Keratinocyte (primary cell): ENCODE data around the gene FARP2. TPM values are rescaled to one million over a fixed set of nuclear protein-coding genes. Genes with fewer than 3 reads are reported as not detected.

Source experiments
- DNase-seq: peaks from one replicate; pipeline ENCODE4 v3.0.0-alpha.2; 2011; ENCODE audit warnings: low read depth, missing footprints, low spot score
- FAIRE-seq: peaks from 2 replicates; lab custom pipeline; 2011; peaks lifted over from hg19 to GRCh38; lab: Jason Lieb, UNC
- H2AFZ ChIP-seq: 2 replicates; pipeline ENCODE4 v1.6.0; 2012; ENCODE audit warnings: low read length, control low read depth, inconsistent platforms; ENCODE audit not compliant: control insufficient read depth
- H3K27ac ChIP-seq: 2 replicates; pipeline ENCODE4 v1.5.1; 2011; ENCODE audit warnings: low read length; ENCODE audit not compliant: control insufficient read depth, insufficient read depth
- H3K27me3 ChIP-seq: 3 replicates; pipeline ENCODE4 v1.6.0; 2011; ENCODE audit warnings: low read length; ENCODE audit not compliant: control insufficient read depth, insufficient read depth; ENCODE audit errors: extremely low read depth
- H3K36me3 ChIP-seq, 2 experiments: 2 replicates in 1 of 2; 3 replicates in 1 of 2; pipeline ENCODE4 v1.5.1; 2011; ENCODE audit warnings: low read length in 2 of 2, mild to moderate bottlenecking in 1 of 2; ENCODE audit not compliant: control insufficient read depth in 2 of 2, insufficient read depth in 2 of 2; ENCODE audit errors: extremely low read depth in 1 of 2
- H3K4me1 ChIP-seq: 3 replicates; pipeline ENCODE4 v1.5.1; 2011; ENCODE audit warnings: low read length; ENCODE audit not compliant: control insufficient read depth, insufficient read depth; ENCODE audit errors: extremely low read depth
- H3K4me2 ChIP-seq: 3 replicates; pipeline ENCODE4 v1.6.0; 2011; ENCODE audit warnings: low read depth, low read length; ENCODE audit not compliant: control insufficient read depth, insufficient read depth; ENCODE audit errors: extremely low read depth
- H3K4me3 ChIP-seq, 3 experiments: fragments of 200-600 bp in 1 of 3; sonication (generic) in 1 of 3; 2 replicates in 2 of 3; 3 replicates in 1 of 3; pipeline ENCODE4 v1.5.1; 2011 to 2016; ENCODE audit warnings: low read length in 3 of 3, mild to moderate bottlenecking in 3 of 3, control low read depth in 2 of 3, inconsistent platforms in 1 of 3, low read depth in 1 of 3, mixed read lengths in 1 of 3, mixed run types in 1 of 3, moderate library complexity in 1 of 3; ENCODE audit not compliant: control insufficient read depth in 2 of 3, insufficient read depth in 2 of 3; ENCODE audit errors: extremely low read depth in 1 of 3
- H3K79me2 ChIP-seq: 2 replicates; pipeline ENCODE4 v1.6.0; 2012; ENCODE audit warnings: low read length; ENCODE audit not compliant: control insufficient read depth, insufficient read depth
- H3K9ac ChIP-seq: 3 replicates; pipeline ENCODE4 v1.6.0; 2011; ENCODE audit warnings: low read length; ENCODE audit not compliant: control insufficient read depth, insufficient read depth; ENCODE audit errors: extremely low read depth
- H3K9me1 ChIP-seq: 3 replicates; pipeline ENCODE4 v1.6.0; 2011; ENCODE audit warnings: low read length; ENCODE audit not compliant: control insufficient read depth, insufficient read depth; ENCODE audit errors: extremely low read depth
- H3K9me3 ChIP-seq: 2 replicates; pipeline ENCODE4 v1.5.1; 2012; ENCODE audit warnings: low read depth, low read length; ENCODE audit not compliant: control insufficient read depth
- H4K20me1 ChIP-seq: 3 replicates; pipeline ENCODE4 v1.6.0; 2011; ENCODE audit warnings: low read length; ENCODE audit not compliant: control insufficient read depth, insufficient read depth; ENCODE audit errors: extremely low read depth
- CTCF ChIP-seq, 3 experiments: IDR thresholded peaks in 1 of 3; conservative IDR thresholded peaks in 1 of 3; optimal IDR thresholded peaks in 1 of 3; 2 replicates in 2 of 3; 3 replicates in 1 of 3; pipeline versions ENCODE3 to v1.5.1; 2011; ENCODE audit warnings: low read length in 3 of 3, mild to moderate bottlenecking in 3 of 3, moderate library complexity in 2 of 3, control low read depth in 1 of 3, inconsistent platforms in 1 of 3; ENCODE audit not compliant: insufficient read depth in 2 of 3; ENCODE audit errors: extremely low read depth in 1 of 3
- EZH2 ChIP-seq: IDR thresholded peaks from one replicate; pipeline ENCODE4 v1.6.1; 2012; ENCODE audit warnings: inconsistent platforms, mild to moderate bottlenecking, low read length, moderate library complexity
- dilution Hi-C: fragments of 300-500 bp; cut with MboI; formaldehyde crosslinking; loops from one replicate; pipeline ENCODE4 v1.7.0; 2020; ENCODE audit warnings: low sequenced_read_pairs; ENCODE audit not compliant: extremely low pct_ligation_motif_present
- polyA plus RNA-seq, 5 experiments: library from polyadenylated mRNA; depleted of rRNA in 3 of 5; stranded (reverse) in 3 of 5; stranded (forward) in 1 of 5; unstranded in 1 of 5; fragments of >200 nt; gene quantifications; 1 replicate in 1 of 5; 2 replicates in 3 of 5; 3 replicates in 1 of 5; pipeline versions ENCODE4 v1.2.1 to v1.2.3, GENCODE V29; 2011 to 2012; ENCODE audit warnings: missing spikeins in 2 of 5, low read depth in 1 of 5, low replicate concordance in 1 of 5

The FARP2 gene
- polyA plus RNA-seq, 1 donor (not counting 4 experiments of a cell fraction or from before 2014, with no cell fraction given), result 39.3 TPM

- H3K9me3 ChIP-seq, result no peaks in the 10 kb centered on the region
- peaks cover 19% of the 10 kb centered on the region for H3K79me2 ChIP-seq
- H2AFZ ChIP-seq, result no peak overlapping the region
- H3K9me1 ChIP-seq, result no peaks in the 10 kb centered on the region
- H3K27ac ChIP-seq, result no peak overlapping the region
- no peak overlapping the region for H3K4me2 ChIP-seq
- H3K27me3 ChIP-seq, result no peaks in the 10 kb centered on the region
- no peaks in the 10 kb centered on the region for H4K20me1 ChIP-seq
- H3K4me1 ChIP-seq, result peaks cover 13% of the 10 kb centered on the region
- no peak overlapping the region for H3K4me3 ChIP-seq
- TF ChIP-seq CTCF (optimal IDR thresholded peaks at IDR 0.05 in 1 of 3, IDR thresholded peaks at IDR 0.05 in 1 of 3, conservative IDR thresholded peaks at IDR 0.05 in 1 of 3; ENCODE audit: extremely low read depth in 1 of 3, insufficient read depth in 2 of 3, low read length in 3 of 3) (no peak), EZH2 (no peak)
- peaks cover 0 to 2% of the 10 kb centered on the region in 2 experiments for H3K36me3 ChIP-seq
- no peak overlapping the region for H3K9ac ChIP-seq
- dilution Hi-C loops, result no loop called here
- no peak for DNase-seq
- no peak for FAIRE-seq
These were observed 155.1 kb downstream of the FARP2 start for GRCh38 chr2:241511091-241511741.

DNA sequence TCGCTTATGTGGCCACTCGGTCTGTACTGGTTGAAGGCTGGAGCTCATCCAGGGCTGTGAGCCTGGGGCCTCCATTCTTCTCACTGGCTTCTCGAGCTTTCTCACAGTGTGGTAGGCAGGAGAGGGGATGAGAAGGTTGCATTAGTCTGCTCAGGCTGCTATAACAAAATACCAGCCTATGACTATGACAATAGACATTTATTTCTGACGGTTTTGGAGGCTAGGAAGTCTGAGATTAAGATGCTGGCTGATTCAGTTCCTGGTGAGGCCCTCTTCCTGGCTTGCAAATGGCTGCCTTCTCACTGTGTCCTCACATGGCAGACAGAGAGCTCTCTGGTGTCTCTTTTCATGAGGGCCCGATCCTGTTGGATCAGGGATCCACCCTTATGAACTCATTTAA lies 158.5 kb downstream of the FARP2 start:
- Histone ChIP-seq H4K20me1 (no peaks in the 10 kb centered on the region), H3K4me2 (no peak overlapping the region), H3K9ac (no peak overlapping the region), H3K79me2 (no peaks in the 10 kb centered on the region), H3K36me3 (no peaks in the 10 kb centered on the region), H3K27me3 (no peaks in the 10 kb centered on the region), H3K4me3 (no peak overlapping the region), H3K9me3 (no peaks in the 10 kb centered on the region), H2AFZ (peak overlapping the region; percentile 30), H3K9me1 (no peaks in the 10 kb centered on the region), H3K27ac (no peak overlapping the region), H3K4me1 (no peaks in the 10 kb centered on the region)
- no peak for DNase-seq
- no peak for FAIRE-seq
- TF ChIP-seq EZH2 (no peak), CTCF (optimal IDR thresholded peaks at IDR 0.05 in 1 of 3, IDR thresholded peaks at IDR 0.05 in 1 of 3, conservative IDR thresholded peaks at IDR 0.05 in 1 of 3; ENCODE audit: extremely low read depth in 1 of 3, insufficient read depth in 2 of 3, low read length in 3 of 3) (no peak)
- dilution Hi-C loops, result no loop called here
